Measurements from ENCODE around the gene DDR2. TPM values are rescaled to one million over a fixed set of nuclear protein-coding genes. Genes with fewer than 3 reads are reported as not detected.
A peak's percentile ranks its signal among the peaks of the same experiment; 100 is the strongest.

The DDR2 gene
- total RNA-seq, 1 donor from 2014 or later = 4.7 TPM

DNA sequence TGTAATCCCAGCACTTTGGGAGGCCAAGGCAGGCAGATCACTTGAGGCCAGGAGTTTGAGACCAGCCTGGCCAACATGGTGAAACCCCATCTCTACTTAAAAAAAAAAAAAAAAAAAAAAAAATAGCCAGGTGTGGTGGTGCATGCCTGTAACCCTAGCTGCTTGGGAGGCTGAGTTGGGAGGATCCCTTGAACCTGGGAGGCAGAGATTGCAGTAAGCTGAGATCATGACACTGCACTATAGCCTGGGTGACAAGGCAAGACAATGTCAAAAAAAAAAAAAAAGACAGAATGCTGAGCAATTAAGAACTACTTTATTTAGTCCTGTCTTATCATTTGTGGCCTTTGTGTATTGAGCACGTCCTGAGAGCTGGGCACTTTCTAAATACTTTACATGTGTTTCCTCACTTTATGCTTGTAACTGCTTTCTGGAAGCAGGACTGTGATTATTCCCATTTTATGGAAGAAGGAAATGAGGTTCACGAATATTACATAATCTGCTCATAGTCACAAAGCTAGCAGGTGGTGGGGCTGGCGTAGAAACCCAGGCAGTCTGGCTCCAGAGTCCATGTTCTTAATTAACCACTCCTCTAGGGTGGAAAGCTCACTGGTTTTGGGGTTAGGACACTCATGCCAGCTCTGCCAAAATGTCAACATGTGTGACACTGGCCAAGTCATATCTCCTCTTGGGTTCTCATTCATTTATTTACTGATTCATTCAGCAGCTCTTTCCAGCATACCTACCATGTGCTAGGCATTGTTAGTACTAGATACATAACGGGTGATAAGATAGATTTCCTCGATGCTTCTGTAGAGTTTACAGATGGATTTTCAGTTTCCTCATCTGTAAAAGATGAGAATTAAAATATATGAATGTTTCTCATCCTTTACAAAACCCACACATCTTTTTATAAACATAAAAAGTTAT is 57.7 kb downstream of the DDR2 start:
- no peak overlapping the region for H3K4me3 ChIP-seq (ENCODE audit: low read depth, low read length)
- FAIRE-seq (no peak), DNase-seq (ENCODE audit: low read depth) (peak; percentile 41)
- no peak for TF ChIP-seq CTCF (IDR thresholded peaks at IDR 0.05; ENCODE audit: insufficient read depth, low read length, severe bottlenecking)
- no peaks in the 10 kb centered on the region for H3K36me3 ChIP-seq (ENCODE audit: control insufficient read depth, insufficient read depth, low read length)
- no peaks in the 10 kb centered on the region for H3K27me3 ChIP-seq (ENCODE audit: control insufficient read depth, insufficient read depth, low read length)

DNA sequence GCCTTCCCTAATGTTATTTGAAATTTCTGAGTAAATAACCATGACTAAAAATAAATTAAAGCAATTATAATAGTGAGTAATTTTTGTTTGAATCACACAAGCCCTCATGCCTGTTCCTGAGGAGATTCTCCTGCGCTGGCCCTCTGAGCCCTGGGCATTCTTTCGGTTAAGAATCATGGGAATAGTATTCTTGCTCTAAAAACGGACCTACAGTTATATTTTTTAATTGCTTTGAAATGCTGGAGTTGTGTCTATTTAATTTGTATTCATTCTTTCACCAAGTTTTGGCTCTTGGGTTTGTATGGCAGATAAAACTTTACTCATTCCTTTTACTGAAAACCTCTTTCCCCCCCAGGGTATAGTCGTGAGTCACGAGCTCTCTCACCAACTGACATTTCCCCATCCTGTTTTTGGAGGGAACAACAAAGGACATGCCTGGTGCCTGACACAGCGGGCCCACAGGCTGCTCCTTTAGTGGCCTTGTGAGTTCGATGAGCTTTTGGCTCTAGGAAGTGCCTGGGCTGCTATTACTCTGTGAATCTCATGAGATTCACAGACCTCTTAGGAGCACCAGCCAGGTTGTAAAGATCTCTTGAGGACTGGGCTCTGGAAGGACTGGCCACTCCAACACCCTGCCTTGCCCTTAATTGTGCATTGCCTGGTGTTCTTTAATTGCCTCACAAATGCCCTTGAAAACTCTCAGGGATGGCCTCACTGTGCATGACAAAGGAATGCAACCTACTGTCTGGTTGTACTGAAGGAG is 58.6 kb downstream of the DDR2 start:
- Histone ChIP-seq H3K4me3 (ENCODE audit: low read depth, low read length) (no peak overlapping the region), H3K36me3 (ENCODE audit: control insufficient read depth, insufficient read depth, low read length) (no peaks in the 10 kb centered on the region), H3K27me3 (ENCODE audit: control insufficient read depth, insufficient read depth, low read length) (no peaks in the 10 kb centered on the region)
- FAIRE-seq (no peak), DNase-seq (ENCODE audit: low read depth) (peak; percentile 96)
- no peak for TF ChIP-seq CTCF (IDR thresholded peaks at IDR 0.05; ENCODE audit: insufficient read depth, low read length, severe bottlenecking)

DNA sequence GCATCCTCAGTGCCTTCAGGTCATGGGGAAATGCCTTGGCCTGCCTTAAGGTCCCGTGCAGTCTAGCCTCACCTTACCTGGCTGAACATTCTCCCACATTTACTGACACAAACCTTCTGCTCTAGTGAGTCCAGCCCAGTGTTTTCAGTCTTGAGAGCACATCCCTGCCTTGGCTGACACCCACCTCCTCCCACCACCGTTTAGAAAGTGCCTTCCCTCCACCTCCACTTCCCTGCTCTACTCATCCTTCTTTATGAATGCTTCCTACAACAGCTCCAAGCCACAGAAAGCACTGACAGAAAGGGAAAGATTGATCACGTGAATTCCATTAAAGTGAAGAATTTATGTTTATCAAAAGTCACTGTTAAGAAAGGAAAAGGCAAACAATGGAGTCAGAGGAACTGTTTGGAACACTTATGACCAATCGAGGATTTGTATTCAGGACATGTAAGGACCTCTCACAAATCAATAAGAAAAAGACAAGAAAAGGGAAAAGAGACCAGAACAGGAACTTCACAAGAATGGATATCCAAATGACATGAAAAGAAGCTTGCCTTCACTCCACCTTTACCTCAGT is 59.8 kb downstream of the DDR2 start:
- no peak for TF ChIP-seq CTCF (IDR thresholded peaks at IDR 0.05; ENCODE audit: insufficient read depth, low read length, severe bottlenecking)
- FAIRE-seq (no peak), DNase-seq (ENCODE audit: low read depth) (no peak)
- Histone ChIP-seq H3K4me3 (ENCODE audit: low read depth, low read length) (no peak overlapping the region), H3K36me3 (ENCODE audit: control insufficient read depth, insufficient read depth, low read length) (no peaks in the 10 kb centered on the region), H3K27me3 (ENCODE audit: control insufficient read depth, insufficient read depth, low read length) (no peaks in the 10 kb centered on the region)

GRCh38 chr1:162694911-162695310 is 62.6 kb downstream of the DDR2 start:
- TF ChIP-seq CTCF (IDR thresholded peaks at IDR 0.05; ENCODE audit: insufficient read depth, low read length, severe bottlenecking) = no peak
- H3K36me3 ChIP-seq (ENCODE audit: control insufficient read depth, insufficient read depth, low read length) = no peaks in the 10 kb centered on the region
- DNase-seq (ENCODE audit: low read depth) (no peak), FAIRE-seq (no peak)
- H3K4me3 ChIP-seq (ENCODE audit: low read depth, low read length) = no peak overlapping the region
- no peaks in the 10 kb centered on the region for H3K27me3 ChIP-seq (ENCODE audit: control insufficient read depth, insufficient read depth, low read length)

- no peak overlapping the region for H3K4me3 ChIP-seq (ENCODE audit: low read depth, low read length)
- DNase-seq (ENCODE audit: low read depth) = no peak
- no peaks in the 10 kb centered on the region for H3K36me3 ChIP-seq (ENCODE audit: control insufficient read depth, insufficient read depth, low read length)
- H3K27me3 ChIP-seq (ENCODE audit: control insufficient read depth, insufficient read depth, low read length) = no peaks in the 10 kb centered on the region
- no peak for TF ChIP-seq CTCF (IDR thresholded peaks at IDR 0.05; ENCODE audit: insufficient read depth, low read length, severe bottlenecking)
- FAIRE-seq = no peak
Measured at GRCh38 chr1:162695687-162696086, 63.4 kb downstream of the DDR2 start.
